ENCODE measurements around the gene RAI1.

RAI1 gene

GRCh38 chr17:17788967-17789366 is 107.7 kb downstream of the RAI1 start:
- no peak for FAIRE-seq

GRCh38 chr17:17789410-17789809 is 108.2 kb downstream of the RAI1 start:
- FAIRE-seq, result no peak

GRCh38 chr17:17789828-17790636 is 108.8 kb downstream of the RAI1 start:
- no peak for FAIRE-seq

- FAIRE-seq, result no peak
Observed at GRCh38 chr17:17790637-17791464, 109.6 kb downstream of the RAI1 start.

GRCh38 chr17:17792037-17792550 is 110.8 kb downstream of the RAI1 start:
- no peak for FAIRE-seq

- FAIRE-seq, result no peak
Observed at GRCh38 chr17:17792551-17793377, 111.5 kb downstream of the RAI1 start.

GRCh38 chr17:17793378-17794214 is 112.3 kb downstream of the RAI1 start:
- FAIRE-seq, result no peak

- no peak for FAIRE-seq
Observed at GRCh38 chr17:17794382-17794781, 113.1 kb downstream of the RAI1 start.

- FAIRE-seq, result no peak
Observed at GRCh38 chr17:17795296-17795695, 114.0 kb downstream of the RAI1 start.

- no peak for FAIRE-seq
Observed at GRCh38 chr17:17795946-17796786, 114.9 kb downstream of the RAI1 start.

- FAIRE-seq, result no peak
Observed at GRCh38 chr17:17796787-17797061, 115.5 kb downstream of the RAI1 start.

GRCh38 chr17:17797119-17797809 is 116.0 kb downstream of the RAI1 start:
- no peak for FAIRE-seq

- FAIRE-seq, result no peak
Observed at GRCh38 chr17:17798010-17798556, 116.8 kb downstream of the RAI1 start.

GRCh38 chr17:17798573-17799255 is 117.5 kb downstream of the RAI1 start:
- FAIRE-seq, result no peak

GRCh38 chr17:17800504-17801021 is 119.3 kb downstream of the RAI1 start:
- no peak for FAIRE-seq

GRCh38 chr17:17801800-17802481 is 120.7 kb downstream of the RAI1 start:
- no peak for FAIRE-seq

- FAIRE-seq, result no peak
Observed at GRCh38 chr17:17804007-17804406, 122.7 kb downstream of the RAI1 start.

GRCh38 chr17:17805575-17805974 is 124.3 kb downstream of the RAI1 start:
- FAIRE-seq, result no peak

- FAIRE-seq, result no peak
Observed at GRCh38 chr17:17806035-17806434, 124.8 kb downstream of the RAI1 start.

Measured in TTC549 (cell line).